A673 (cell line): Measurements from ENCODE around the gene YWHAH.

Experiments used
- CTCF ChIP-seq: fragments of 300-800, 200-600 bp; sonication (generic); conservative IDR thresholded peaks from 2 replicates; pipeline ENCODE4 v1.5.1; 2017; ENCODE audit warnings: low read depth, mild to moderate bottlenecking, antibody characterized with exemption, low read length, moderate library complexity, mixed read lengths
- EZH2 ChIP-seq: fragments of 200-600 bp; sonication (generic); IDR thresholded peaks from 2 replicates; pipeline ENCODE4 v1.6.1; 2017; ENCODE audit warnings: borderline replicate concordance, low read depth, mild to moderate bottlenecking, mixed read lengths, antibody characterized with exemption, low read length; ENCODE audit not compliant: poor library complexity, severe bottlenecking

- TF ChIP-seq CTCF: no peak
- TF ChIP-seq EZH2: no peak
Measured at GRCh38 chr22:31899669-31900068, 44.7 kb upstream of the YWHAH start.
